Chondrocyte (in vitro differentiated cells): ENCODE data around the gene TMCC2. TPM values are rescaled to one million over a fixed set of nuclear protein-coding genes. Genes with fewer than 3 reads are reported as not detected.

ENCODE experiments used
- DNase-seq: peaks from one replicate; pipeline ENCODE4 v3.0.0; 2021; ENCODE audit warnings: mixed read lengths, low spot score
- H3K27ac Mint-ChIP-seq: one replicate; pipeline ENCODE4 v1.8.0; 2021; ENCODE audit warnings: mild to moderate bottlenecking, moderate library complexity, mixed read lengths; ENCODE audit not compliant: unreplicated experiment
- H3K27me3 Mint-ChIP-seq: 2 replicates; pipeline ENCODE4 v1.8.0; 2021; ENCODE audit warnings: low read depth, mixed read lengths
- H3K36me3 Mint-ChIP-seq: 2 replicates; pipeline ENCODE4 v1.8.0; 2021; ENCODE audit warnings: low read depth, mixed read lengths
- H3K4me1 Mint-ChIP-seq: 2 replicates; pipeline ENCODE4 v1.8.0; 2021; ENCODE audit warnings: low read depth, mild to moderate bottlenecking, mixed read lengths
- H3K4me3 Mint-ChIP-seq: one replicate; pipeline ENCODE4 v1.8.0; 2021; ENCODE audit warnings: mild to moderate bottlenecking, moderate library complexity, mixed read lengths; ENCODE audit not compliant: unreplicated experiment
- H3K9me3 Mint-ChIP-seq: 2 replicates; pipeline ENCODE4 v1.8.0; 2021; ENCODE audit warnings: low read depth, mixed read lengths
- total RNA-seq: library from RNA; stranded (reverse); gene quantifications from 3 replicates; pipeline ENCODE4 v1.2.1, GENCODE V29; 2021
- TF ChIP-seq, protein P1 (sequence below): fragments of 200-600 bp; sonication (generic); IDR thresholded peaks from 2 replicates; pipeline ENCODE4 v1.5.0; 2021; ENCODE audit warnings: antibody characterized with exemption, mild to moderate bottlenecking, moderate library complexity

Gene TMCC2
- total RNA-seq, 1 donor from 2014 or later, result 4.8 TPM

DNA sequence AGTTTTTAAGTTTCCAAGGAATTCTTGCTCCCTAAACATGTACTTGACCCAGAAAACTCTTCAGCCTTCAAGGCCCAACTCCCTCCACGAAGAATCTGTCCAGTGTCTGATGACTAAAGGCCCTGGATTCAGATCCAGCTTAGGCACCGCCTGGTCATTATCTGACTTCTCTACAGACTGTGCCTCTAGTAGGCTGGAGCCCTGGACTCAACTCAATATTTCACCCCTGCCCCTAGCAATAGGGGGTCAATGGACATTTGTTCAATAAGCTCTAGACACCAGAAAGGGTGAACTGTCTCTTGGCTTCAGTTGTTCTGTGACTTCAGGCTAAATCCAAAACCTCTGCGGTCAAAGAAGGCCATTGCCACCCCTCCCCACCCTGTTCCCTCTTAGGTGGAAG lies 59.3 kb downstream of the TMCC2 start:
- Mint-ChIP-seq H3K36me3 (no peaks in the 10 kb centered on the region), H3K4me3 (no peak overlapping the region), H3K27me3 (no peaks in the 10 kb centered on the region), H3K4me1 (peaks cover 57% of the 10 kb centered on the region), H3K27ac (no peak overlapping the region), H3K9me3 (no peaks in the 10 kb centered on the region)
- TF ChIP-seq, protein P1, sequence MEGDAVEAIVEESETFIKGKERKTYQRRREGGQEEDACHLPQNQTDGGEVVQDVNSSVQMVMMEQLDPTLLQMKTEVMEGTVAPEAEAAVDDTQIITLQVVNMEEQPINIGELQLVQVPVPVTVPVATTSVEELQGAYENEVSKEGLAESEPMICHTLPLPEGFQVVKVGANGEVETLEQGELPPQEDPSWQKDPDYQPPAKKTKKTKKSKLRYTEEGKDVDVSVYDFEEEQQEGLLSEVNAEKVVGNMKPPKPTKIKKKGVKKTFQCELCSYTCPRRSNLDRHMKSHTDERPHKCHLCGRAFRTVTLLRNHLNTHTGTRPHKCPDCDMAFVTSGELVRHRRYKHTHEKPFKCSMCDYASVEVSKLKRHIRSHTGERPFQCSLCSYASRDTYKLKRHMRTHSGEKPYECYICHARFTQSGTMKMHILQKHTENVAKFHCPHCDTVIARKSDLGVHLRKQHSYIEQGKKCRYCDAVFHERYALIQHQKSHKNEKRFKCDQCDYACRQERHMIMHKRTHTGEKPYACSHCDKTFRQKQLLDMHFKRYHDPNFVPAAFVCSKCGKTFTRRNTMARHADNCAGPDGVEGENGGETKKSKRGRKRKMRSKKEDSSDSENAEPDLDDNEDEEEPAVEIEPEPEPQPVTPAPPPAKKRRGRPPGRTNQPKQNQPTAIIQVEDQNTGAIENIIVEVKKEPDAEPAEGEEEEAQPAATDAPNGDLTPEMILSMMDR, result no peak
- DNase-seq, result no peak

DNA sequence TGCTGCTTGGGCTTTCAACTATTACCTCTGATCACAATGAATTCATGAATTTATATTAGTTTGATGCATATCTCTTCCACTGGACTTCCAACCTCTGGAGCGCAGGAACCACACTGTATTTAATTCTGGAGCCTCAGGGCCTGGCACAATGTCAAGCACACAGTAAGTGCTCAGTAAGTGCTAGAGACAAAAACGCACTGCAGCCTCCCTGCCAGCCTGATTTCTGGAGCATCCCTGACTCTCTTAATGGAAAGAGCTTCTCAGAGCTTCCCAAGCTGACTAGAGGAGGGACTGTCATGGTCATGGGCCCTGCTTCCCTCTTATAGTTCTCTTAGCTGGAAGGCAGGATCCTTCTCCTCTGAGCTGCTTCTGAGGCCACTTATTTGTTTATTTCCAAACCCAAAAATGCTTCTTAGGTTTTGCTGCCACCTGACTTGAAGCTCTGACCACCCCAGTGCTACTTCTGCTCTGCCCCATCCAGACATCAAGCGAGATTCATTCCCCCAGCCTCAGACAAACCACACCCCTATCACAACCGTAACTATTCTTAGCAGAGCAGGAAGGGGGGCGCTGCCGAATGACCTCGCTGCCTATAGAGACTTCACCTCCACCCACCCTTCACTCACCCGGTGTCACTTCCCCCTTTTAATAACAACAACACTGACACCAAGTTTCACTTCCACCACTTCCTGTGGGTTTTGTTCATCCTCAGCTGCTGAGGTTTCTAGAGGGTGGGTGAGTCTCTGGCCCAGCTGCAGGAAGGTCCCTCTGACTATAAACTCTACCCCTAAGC lies 60.2 kb downstream of the TMCC2 start:
- Mint-ChIP-seq H3K27ac (no peak overlapping the region), H3K4me3 (no peak overlapping the region), H3K4me1 (peaks cover 53% of the 10 kb centered on the region), H3K27me3 (no peaks in the 10 kb centered on the region), H3K36me3 (no peaks in the 10 kb centered on the region), H3K9me3 (no peaks in the 10 kb centered on the region)
- DNase-seq, result no peak
- TF ChIP-seq, protein P1, result no peak

DNA sequence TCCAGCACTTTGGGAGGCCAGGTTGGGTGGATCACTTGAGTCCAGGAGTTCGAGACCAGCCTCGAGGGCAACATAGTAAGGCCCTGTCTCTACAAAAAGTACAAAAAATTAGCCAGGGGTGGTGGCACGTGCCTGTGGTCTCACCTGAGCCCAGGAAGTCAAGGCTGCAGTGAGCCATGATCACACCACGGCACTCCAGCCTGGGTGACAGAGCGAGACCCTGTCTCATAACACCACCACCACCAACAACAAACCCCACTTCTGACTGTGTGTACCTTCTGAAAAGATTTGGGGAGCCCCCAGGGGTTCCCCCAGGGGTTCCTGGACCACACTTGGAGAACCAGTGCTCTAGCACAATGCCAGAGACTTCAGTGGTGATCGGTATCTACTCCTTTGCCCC lies 63.9 kb downstream of the TMCC2 start:
- Mint-ChIP-seq H3K4me3 (no peak overlapping the region), H3K4me1 (peaks cover 53% of the 10 kb centered on the region), H3K27ac (no peak overlapping the region)

DNA sequence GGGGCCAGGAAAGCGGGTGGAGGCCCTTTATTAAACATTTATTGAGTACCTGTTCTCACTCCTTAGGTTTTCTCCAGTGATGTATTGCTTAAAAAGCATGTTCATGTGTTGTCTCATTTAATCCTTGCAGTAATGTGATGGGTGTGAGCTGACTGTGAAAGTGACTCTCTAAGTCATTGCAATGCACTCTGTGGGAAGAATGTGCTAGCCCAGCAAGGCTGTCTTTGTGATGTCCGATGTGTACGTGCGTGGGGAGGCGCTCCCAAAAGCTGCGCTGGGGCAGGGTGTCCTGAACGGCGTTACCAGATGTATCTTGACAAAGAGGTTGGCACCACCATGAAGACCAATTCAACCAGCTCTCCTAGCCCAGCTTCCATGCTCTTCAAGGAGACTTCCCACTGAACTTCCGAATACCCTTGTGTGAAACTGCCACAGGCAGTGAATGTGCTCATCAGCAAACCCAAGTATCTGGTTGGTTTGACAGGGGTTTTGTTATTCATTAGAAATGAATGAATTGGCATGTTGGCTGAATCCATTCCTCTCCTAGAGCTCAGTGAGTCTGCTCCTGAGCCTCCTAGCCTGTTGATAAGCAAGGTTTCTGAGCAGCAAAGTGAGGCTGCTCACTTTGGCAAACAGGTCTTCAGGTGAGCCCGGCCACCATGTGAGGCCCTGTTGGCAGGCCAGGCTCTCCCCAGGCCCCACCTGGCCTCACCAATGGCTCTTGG lies 65.8 kb downstream of the TMCC2 start:
- TF ChIP-seq, protein P1, result no peak
- no peak for DNase-seq
- H3K4me3 Mint-ChIP-seq, result no peak overlapping the region

More for the DNA sequence above, 63.9 kb downstream of the TMCC2 start:
- H3K27me3 Mint-ChIP-seq, result no peaks in the 10 kb centered on the region
- DNase-seq, result no peak
- H3K9me3 Mint-ChIP-seq, result no peaks in the 10 kb centered on the region
- H3K36me3 Mint-ChIP-seq, result no peaks in the 10 kb centered on the region
- TF ChIP-seq, protein P1, result no peak

DNA sequence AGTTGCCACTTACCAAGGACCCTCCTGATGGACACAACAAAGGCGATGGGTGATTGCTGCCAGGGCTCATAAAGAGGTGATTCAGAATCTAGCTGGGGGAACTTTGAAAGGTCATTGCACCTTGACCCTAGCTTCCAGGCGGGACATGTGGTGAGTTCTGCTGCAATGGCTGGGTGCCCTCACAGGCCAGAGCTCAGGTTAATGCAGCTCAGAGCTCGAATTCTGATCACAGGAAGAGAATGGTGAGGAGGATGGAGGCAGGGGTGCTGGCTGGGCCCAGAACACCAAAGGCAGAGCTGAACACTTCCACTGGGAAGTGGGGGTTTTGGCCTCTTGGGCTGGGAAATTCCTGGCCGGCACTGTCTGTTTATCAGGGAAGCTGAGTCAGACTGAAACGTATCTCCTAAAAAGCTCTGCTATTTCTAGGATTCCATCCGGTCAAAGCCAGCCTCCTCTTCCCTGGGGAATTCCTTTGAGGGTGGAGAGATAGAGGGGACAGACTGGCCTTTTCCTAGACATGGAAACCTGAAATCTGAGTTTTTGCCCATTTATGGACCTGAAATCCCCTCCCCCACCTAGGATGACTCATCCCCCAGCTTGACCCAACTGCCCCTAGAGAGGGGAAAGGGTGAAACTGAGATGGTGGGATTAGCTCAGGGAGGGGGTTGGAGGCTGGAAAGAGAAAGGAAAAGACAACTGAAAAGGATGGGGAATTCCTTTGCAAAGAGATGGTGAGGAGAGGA lies 66.6 kb downstream of the TMCC2 start:
- Mint-ChIP-seq H3K4me1 (peaks cover 57% of the 10 kb centered on the region), H3K4me3 (no peak overlapping the region)

More for the DNA sequence above, 65.8 kb downstream of the TMCC2 start:
- Mint-ChIP-seq H3K9me3 (no peaks in the 10 kb centered on the region), H3K27me3 (no peaks in the 10 kb centered on the region), H3K36me3 (no peaks in the 10 kb centered on the region), H3K4me1 (peaks cover 50% of the 10 kb centered on the region), H3K27ac (peak overlapping the region; percentile 90)

More for the DNA sequence above, 66.6 kb downstream of the TMCC2 start:
- no peaks in the 10 kb centered on the region for H3K9me3 Mint-ChIP-seq
- no peaks in the 10 kb centered on the region for H3K27me3 Mint-ChIP-seq
- no peaks in the 10 kb centered on the region for H3K36me3 Mint-ChIP-seq
- TF ChIP-seq, protein P1, result no peak
- H3K27ac Mint-ChIP-seq, result peak overlapping the region; percentile 90
- DNase-seq, result no peak
